Endothelial cell of umbilical vein (primary cell): Measurements from ENCODE around the gene TTLL5. TPM values are rescaled to one million over a fixed set of nuclear protein-coding genes. Genes with fewer than 3 reads are reported as not detected.

Source experiments
- BruUV-seq: library from RNA; stranded (reverse); fragments of 400-500 nt; replicated peaks from 2 replicates; lab custom pipeline; 2021; lab: Mats Ljungman, UMichigan
- CTCF ChIA-PET: fragments of 300-600, 350-600 bp; sonication (Branson Sonifier 250); formaldehyde crosslinking; loops from one replicate; lab custom pipeline; 2021; ENCODE audit warnings: antibody characterized with exemption, inconsistent platforms; lab: Charles Lee
- POLR2A ChIA-PET: fragments of 300-600, 350-600 bp; sonication (Branson Sonifier 250); formaldehyde crosslinking; loops from one replicate; lab custom pipeline; 2021; ENCODE audit warnings: antibody characterized with exemption, inconsistent platforms; lab: Charles Lee
- DNase-seq: peaks from one replicate; pipeline ENCODE4 v3.0.0-alpha.2; 2011; ENCODE audit warnings: low read depth, low spot score
- FAIRE-seq: peaks from 2 replicates; lab custom pipeline; 2011; peaks lifted over from hg19 to GRCh38; lab: Jason Lieb, UNC
- H2AFZ ChIP-seq: 2 replicates; pipeline ENCODE4 v1.6.0; 2012; ENCODE audit warnings: low read depth, low read length, control low read depth, inconsistent platforms
- H3K27ac ChIP-seq: 2 replicates; pipeline ENCODE4 v1.5.1; 2011; ENCODE audit warnings: low read depth, mild to moderate bottlenecking, control low read depth, low read length, moderate library complexity; ENCODE audit not compliant: insufficient read depth
- H3K27me3 ChIP-seq, 2 experiments: 2 replicates each; pipeline versions ENCODE4 v1.6.0 to v1.6.1; 2011; ENCODE audit warnings: low read length in 2 of 2, mixed read lengths in 1 of 2; ENCODE audit not compliant: control insufficient read depth in 2 of 2, insufficient read depth in 2 of 2
- H3K36me3 ChIP-seq, 2 experiments: 2 replicates in 1 of 2; 3 replicates in 1 of 2; pipeline ENCODE4 v1.5.1; 2011; ENCODE audit warnings: low read length in 2 of 2, mild to moderate bottlenecking in 1 of 2, moderate library complexity in 1 of 2; ENCODE audit not compliant: control insufficient read depth in 2 of 2, insufficient read depth in 2 of 2; ENCODE audit errors: extremely low read depth in 1 of 2
- H3K4me1 ChIP-seq: 3 replicates; pipeline ENCODE4 v1.5.1; 2011; ENCODE audit warnings: mild to moderate bottlenecking, low read length; ENCODE audit not compliant: control insufficient read depth, insufficient read depth; ENCODE audit errors: extremely low read depth
- H3K4me2 ChIP-seq: 2 replicates; pipeline ENCODE4 v1.6.1; 2011; ENCODE audit warnings: low read length, control low read depth, mixed read lengths; ENCODE audit not compliant: insufficient read depth
- H3K4me3 ChIP-seq, 3 experiments: fragments of 200-600 bp in 1 of 3; sonication (generic), shearing (Covaris generic) in 1 of 3; replicated peaks in 1 of 3; 2 replicates each; pipeline ENCODE4 v1.5.1; 2011 to 2016; ENCODE audit warnings: control low read depth in 3 of 3, low read length in 3 of 3, mild to moderate bottlenecking in 2 of 3, inconsistent platforms in 1 of 3, low read depth in 1 of 3, moderate library complexity in 1 of 3; ENCODE audit not compliant: insufficient read depth in 1 of 3
- H3K79me2 ChIP-seq: 2 replicates; pipeline ENCODE4 v1.6.0; 2012; ENCODE audit warnings: low read length, inconsistent platforms; ENCODE audit not compliant: control insufficient read depth, insufficient read depth
- H3K9ac ChIP-seq: replicated peaks from 2 replicates; pipeline ENCODE3; 2011; ENCODE audit warnings: low read length, control low read depth; ENCODE audit not compliant: insufficient read depth; ENCODE audit errors: extremely low read depth
- H3K9me1 ChIP-seq: replicated peaks from 3 replicates; pipeline ENCODE4 v1.6.0; 2011; ENCODE audit warnings: mild to moderate bottlenecking, low read length; ENCODE audit not compliant: control insufficient read depth, insufficient read depth; ENCODE audit errors: extremely low read depth
- H3K9me3 ChIP-seq: replicated peaks from 2 replicates; pipeline ENCODE4 v1.5.1; 2012; ENCODE audit warnings: low read length, inconsistent platforms; ENCODE audit not compliant: control insufficient read depth, insufficient read depth
- H4K20me1 ChIP-seq: replicated peaks from 2 replicates; pipeline ENCODE3; 2011; ENCODE audit warnings: mild to moderate bottlenecking, low read length; ENCODE audit not compliant: control insufficient read depth, insufficient read depth; ENCODE audit errors: extremely low read depth
- CTCF ChIP-seq, 2 donors: IDR thresholded peaks; 1 replicate in 1 of 2; 2 replicates in 1 of 2; pipeline ENCODE4 v1.5.1; 2011; ENCODE audit warnings: low read length in 2 of 2, mild to moderate bottlenecking in 2 of 2, moderate library complexity in 2 of 2, control low read depth in 1 of 2, inconsistent platforms in 1 of 2, low read depth in 1 of 2; ENCODE audit not compliant: insufficient read depth in 1 of 2; ENCODE audit errors: extremely low read depth in 1 of 2
- EZH2 ChIP-seq: IDR thresholded peaks from 2 replicates; pipeline ENCODE4 v1.6.1; 2012; ENCODE audit warnings: borderline replicate concordance, low read depth, mild to moderate bottlenecking, moderate library complexity, low read length, inconsistent platforms; ENCODE audit not compliant: severe bottlenecking
- FOS ChIP-seq: IDR thresholded peaks from 2 replicates; pipeline ENCODE4 v1.6.1; 2011; ENCODE audit warnings: mild to moderate bottlenecking, low read length, moderate library complexity, borderline replicate concordance; ENCODE audit not compliant: insufficient read depth
- GATA2 ChIP-seq: IDR thresholded peaks from 2 replicates; pipeline ENCODE4 v1.7.0; 2011; ENCODE audit warnings: low read depth, mild to moderate bottlenecking, moderate library complexity, mixed read lengths, low read length; ENCODE audit not compliant: insufficient read length, insufficient read depth
- JUN ChIP-seq: IDR thresholded peaks from 2 replicates; pipeline ENCODE4 v1.6.1; 2011; ENCODE audit warnings: borderline replicate concordance, low read depth; ENCODE audit not compliant: insufficient read length, insufficient read depth
- MAX ChIP-seq: IDR thresholded peaks from 2 replicates; pipeline ENCODE4 v1.6.1; 2011; ENCODE audit not compliant: insufficient read depth, insufficient read length
- MYC ChIP-seq: IDR thresholded peaks from one replicate; pipeline ENCODE4 v1.6.1; 2011; ENCODE audit warnings: mild to moderate bottlenecking, low read depth, low read length
- POLR2A ChIP-seq: IDR thresholded peaks from 2 replicates; pipeline ENCODE4 v1.6.1; 2012; ENCODE audit warnings: low read depth, mild to moderate bottlenecking, control low read depth, low read length
- POLR2AphosphoS5 ChIP-seq: IDR thresholded peaks from 2 replicates; pipeline ENCODE4 v1.6.1; 2012; ENCODE audit warnings: low read depth, mild to moderate bottlenecking, control low read depth, low read length, moderate library complexity; ENCODE audit not compliant: insufficient read depth
- dilution Hi-C: fragments of 300-500 bp; cut with MboI; formaldehyde crosslinking; loops from one replicate; pipeline ENCODE4 v1.15.0; 2019; ENCODE audit warnings: low sequenced_read_pairs; ENCODE audit not compliant: extremely low pct_ligation_motif_present
- intact Hi-C: fragments of 100-400 bp; cut with micrococcal nuclease; formaldehyde crosslinking; loops from one replicate; pipeline ENCODE4 v1.10.0; 2022
- polyA plus RNA-seq, 4 experiments: library from polyadenylated mRNA; depleted of rRNA in 3 of 4; stranded (reverse) in 3 of 4; unstranded in 1 of 4; fragments of >200 nt; gene quantifications; 2 replicates each; pipeline versions ENCODE4 v1.2.1 to v1.2.3, GENCODE V29; 2011 to 2012; ENCODE audit warnings: missing spikeins in 1 of 4
- total RNA-seq: library from RNA; stranded (reverse); gene quantifications from 2 replicates; pipeline ENCODE4 v1.2.3, GENCODE V29; 2021

TTLL5 gene
- total and polyA plus RNA-seq, 2 donors (not counting 3 experiments of a cell fraction or from before 2014, with no cell fraction given), result 33.2 to 93.6 TPM

- TF ChIP-seq GATA2 (no peak), CTCF (IDR thresholded peaks at IDR 0.05; ENCODE audit: extremely low read depth in 1 of 2, insufficient read depth in 1 of 2, low read depth in 1 of 2, low read length in 2 of 2) (no peak), EZH2 (no peak), MAX (no peak), MYC (no peak), POLR2A (no peak), POLR2AphosphoS5 (no peak), FOS (no peak), JUN (no peak)
- Histone ChIP-seq H3K4me1 (peaks cover 37% of the 10 kb centered on the region), H3K27ac (no peak overlapping the region), H3K27me3 (no peaks in the 10 kb centered on the region), H3K9ac (no peak overlapping the region), H3K36me3 (peaks cover 0 to 2% of the 10 kb centered on the region in 2 experiments), H3K9me3 (no peaks in the 10 kb centered on the region), H3K79me2 (no peaks in the 10 kb centered on the region), H2AFZ (no peak overlapping the region), H3K4me2 (no peak overlapping the region), H3K9me1 (no peaks in the 10 kb centered on the region), H3K4me3 (no peak overlapping the region), H4K20me1 (no peaks in the 10 kb centered on the region)
- CTCF ChIA-PET, result interaction anchor here (1.1 to 2.8 kb wide), 5 partner anchors 9 to 282 kb away, joined by 4 to 14 read pairs (median 6); no protein-coding TSS in a partner anchor
- no TSS peak for BruUV-seq
- no peak for DNase-seq
- POLR2A ChIA-PET, result no interaction called here
- intact Hi-C loops (no loop called here), dilution Hi-C loops (loop anchor here (25.0 kb wide), 1 partner anchor 278 kb away; no protein-coding TSS in a partner anchor)
- no peak for FAIRE-seq
Observed at GRCh38 chr14:75990297-75990696, 329.3 kb downstream of the TTLL5 start.
